ENCODE data around the gene GNG2.

Gene GNG2

DNA sequence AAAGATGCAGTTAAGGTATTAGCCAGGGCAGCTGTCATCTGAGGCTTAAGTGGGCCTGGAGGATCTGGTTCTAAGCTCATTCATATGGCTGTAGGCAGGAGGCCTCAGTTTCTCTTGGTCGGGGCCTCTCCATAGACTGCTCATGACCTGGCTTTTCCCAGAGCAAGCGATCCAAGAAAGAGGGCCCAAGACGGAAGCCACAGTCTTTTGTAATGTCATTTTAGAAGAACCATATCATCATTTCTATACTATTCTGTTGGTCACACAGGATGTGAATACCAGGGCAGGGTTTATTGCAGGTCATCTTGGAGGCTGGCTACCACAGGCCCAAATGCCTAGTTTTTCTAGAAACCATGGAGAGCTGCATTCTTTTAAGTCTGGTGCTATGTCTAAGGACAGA is 47.7 kb downstream of the GNG2 start:
- Histone ChIP-seq H3K27ac (ENCODE audit: low read depth, low read length) (no peak overlapping the region), H3K9me2 (replicated peaks; ENCODE audit: control insufficient read depth, low read length) (no peaks in the 10 kb centered on the region), H3K4me3 (ENCODE audit: low read length) (no peak overlapping the region), H3K4me2 (ENCODE audit: low read length) (no peak overlapping the region), H3K27me3 (ENCODE audit: control insufficient read depth, low read length) (no peaks in the 10 kb centered on the region), H3K4me1 (ENCODE audit: control insufficient read depth, low read length) (peaks cover 2% of the 10 kb centered on the region; the same call in 1 of the 2 replicates), H3K79me2 (ENCODE audit: control insufficient read depth, low read length) (no peaks in the 10 kb centered on the region), H3K9me3 (ENCODE audit: control insufficient read depth, insufficient read depth, low read length) (no peaks in the 10 kb centered on the region; the same call in 1 of the 2 replicates), H3K36me3 (ENCODE audit: control insufficient read depth, low read length) (no peaks in the 10 kb centered on the region), H3F3A (ENCODE audit: control insufficient read depth, insufficient read depth) (no peaks in the 10 kb centered on the region), H4K20me1 (ENCODE audit: control insufficient read depth, insufficient read depth, low read depth, low read length) (no peaks in the 10 kb centered on the region)
- TF ChIP-seq EZH2phosphoT487 (IDR thresholded peaks at IDR 0.05; ENCODE audit: borderline replicate concordance, low read length): no peak
- TF ChIP-seq, protein P1, sequence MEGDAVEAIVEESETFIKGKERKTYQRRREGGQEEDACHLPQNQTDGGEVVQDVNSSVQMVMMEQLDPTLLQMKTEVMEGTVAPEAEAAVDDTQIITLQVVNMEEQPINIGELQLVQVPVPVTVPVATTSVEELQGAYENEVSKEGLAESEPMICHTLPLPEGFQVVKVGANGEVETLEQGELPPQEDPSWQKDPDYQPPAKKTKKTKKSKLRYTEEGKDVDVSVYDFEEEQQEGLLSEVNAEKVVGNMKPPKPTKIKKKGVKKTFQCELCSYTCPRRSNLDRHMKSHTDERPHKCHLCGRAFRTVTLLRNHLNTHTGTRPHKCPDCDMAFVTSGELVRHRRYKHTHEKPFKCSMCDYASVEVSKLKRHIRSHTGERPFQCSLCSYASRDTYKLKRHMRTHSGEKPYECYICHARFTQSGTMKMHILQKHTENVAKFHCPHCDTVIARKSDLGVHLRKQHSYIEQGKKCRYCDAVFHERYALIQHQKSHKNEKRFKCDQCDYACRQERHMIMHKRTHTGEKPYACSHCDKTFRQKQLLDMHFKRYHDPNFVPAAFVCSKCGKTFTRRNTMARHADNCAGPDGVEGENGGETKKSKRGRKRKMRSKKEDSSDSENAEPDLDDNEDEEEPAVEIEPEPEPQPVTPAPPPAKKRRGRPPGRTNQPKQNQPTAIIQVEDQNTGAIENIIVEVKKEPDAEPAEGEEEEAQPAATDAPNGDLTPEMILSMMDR (IDR thresholded peaks at IDR 0.05; ENCODE audit: low read depth, low read length, poor library complexity, severe bottlenecking): no peak

DNA sequence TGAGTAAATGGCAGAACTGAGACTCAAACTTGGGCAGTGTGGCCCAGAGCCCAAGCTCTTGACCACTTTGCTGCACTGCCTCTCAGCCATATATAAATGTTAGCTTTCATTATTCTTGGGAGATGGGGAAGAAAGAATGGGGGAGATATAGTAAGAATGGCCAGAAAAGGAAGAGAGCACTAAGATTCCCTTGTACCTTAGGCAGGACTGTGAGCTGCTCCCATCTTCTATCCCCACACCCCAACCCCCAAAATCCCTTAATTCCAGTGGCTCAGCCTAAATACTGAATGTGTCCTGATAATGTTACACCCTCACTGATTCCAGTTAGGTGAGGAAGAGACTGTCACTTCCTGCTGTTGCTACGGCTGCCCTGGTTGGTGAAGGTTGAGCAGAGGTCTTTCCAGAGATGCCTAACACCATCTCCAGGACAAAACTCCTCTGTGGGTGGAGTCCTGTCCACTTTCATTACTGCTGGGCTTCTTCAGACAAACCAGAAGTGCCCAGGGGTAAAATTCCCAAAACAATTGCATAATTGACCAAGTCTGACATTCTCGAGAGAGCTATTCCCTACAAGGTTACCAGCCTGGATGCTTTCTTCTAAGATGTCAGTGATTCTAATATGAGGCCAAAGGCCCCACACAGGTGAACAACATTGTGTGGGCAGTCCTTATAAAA is 51.8 kb downstream of the GNG2 start:
- no peaks in the 10 kb centered on the region for H3K36me3 ChIP-seq (ENCODE audit: control insufficient read depth, low read length)
- H3K27ac ChIP-seq (ENCODE audit: low read depth, low read length): no peak overlapping the region
- no peaks in the 10 kb centered on the region for H3K27me3 ChIP-seq (ENCODE audit: control insufficient read depth, low read length)
- no peaks in the 10 kb centered on the region for H3K79me2 ChIP-seq (ENCODE audit: control insufficient read depth, low read length)
- no peaks in the 10 kb centered on the region for H3K4me1 ChIP-seq (ENCODE audit: control insufficient read depth, low read length)
- no peaks in the 10 kb centered on the region for H3K9me3 ChIP-seq (ENCODE audit: control insufficient read depth, insufficient read depth, low read length)
- H3F3A ChIP-seq (ENCODE audit: control insufficient read depth, insufficient read depth): no peaks in the 10 kb centered on the region
- no peak overlapping the region for H3K4me3 ChIP-seq (ENCODE audit: low read length)
- no peak for TF ChIP-seq EZH2phosphoT487 (IDR thresholded peaks at IDR 0.05; ENCODE audit: borderline replicate concordance, low read length)
- TF ChIP-seq, protein P1 (IDR thresholded peaks at IDR 0.05; ENCODE audit: low read depth, low read length, poor library complexity, severe bottlenecking): no peak
- no peaks in the 10 kb centered on the region for H4K20me1 ChIP-seq (ENCODE audit: control insufficient read depth, insufficient read depth, low read depth, low read length)
- no peak overlapping the region for H3K4me2 ChIP-seq (ENCODE audit: low read length)
- H3K9me2 ChIP-seq (replicated peaks; ENCODE audit: control insufficient read depth, low read length): no peaks in the 10 kb centered on the region

DNA sequence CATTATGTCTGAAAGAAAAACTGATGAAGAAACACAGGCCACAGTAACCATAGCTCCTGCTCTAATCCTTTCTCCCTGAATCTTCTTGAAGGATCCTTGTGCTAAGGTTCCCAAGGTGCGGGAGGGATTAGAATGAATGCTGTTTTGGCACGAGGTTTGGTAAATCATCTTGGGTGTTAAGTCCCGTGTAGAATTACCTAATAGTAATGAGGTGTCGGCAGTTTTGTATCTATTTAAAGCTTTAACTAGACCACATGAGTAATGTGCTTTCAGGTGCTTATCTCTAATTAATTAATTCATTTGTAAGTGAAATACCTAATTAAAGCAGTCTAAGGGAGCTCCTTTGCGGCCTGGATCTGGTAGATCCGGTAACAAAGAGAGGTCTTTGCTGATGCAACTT is 53.9 kb downstream of the GNG2 start:
- TF ChIP-seq, protein P1 (IDR thresholded peaks at IDR 0.05; ENCODE audit: low read depth, low read length, poor library complexity, severe bottlenecking): no peak
- no peak for TF ChIP-seq EZH2phosphoT487 (IDR thresholded peaks at IDR 0.05; ENCODE audit: borderline replicate concordance, low read length)
- Histone ChIP-seq H3K9me3 (ENCODE audit: control insufficient read depth, insufficient read depth, low read length) (no peaks in the 10 kb centered on the region), H3K4me3 (ENCODE audit: low read length) (no peak overlapping the region), H3K9me2 (replicated peaks; ENCODE audit: control insufficient read depth, low read length) (no peaks in the 10 kb centered on the region), H3F3A (ENCODE audit: control insufficient read depth, insufficient read depth) (no peaks in the 10 kb centered on the region), H3K4me2 (ENCODE audit: low read length) (no peak overlapping the region), H4K20me1 (ENCODE audit: control insufficient read depth, insufficient read depth, low read depth, low read length) (no peaks in the 10 kb centered on the region), H3K27me3 (ENCODE audit: control insufficient read depth, low read length) (no peaks in the 10 kb centered on the region), H3K79me2 (ENCODE audit: control insufficient read depth, low read length) (no peaks in the 10 kb centered on the region), H3K27ac (ENCODE audit: low read depth, low read length) (no peak overlapping the region), H3K4me1 (ENCODE audit: control insufficient read depth, low read length) (no peaks in the 10 kb centered on the region), H3K36me3 (ENCODE audit: control insufficient read depth, low read length) (no peaks in the 10 kb centered on the region)
